Stimulated activated naive CD8-positive, alpha-beta T cell treated with anti-CD3 and anti-CD28 coated beads, Interleukin-15, amount 100 ng/mL, for 72 hours (primary cell): Measurements from ENCODE around the gene CACNA2D3.
"Not testable (repeated sequence)": the region's sequence is repeated elsewhere in the genome, so short reads cannot be mapped to it uniquely, and the experiment has no call there.

ENCODE experiments used
- ATAC-seq: fragments of 150-1000 bp; cut with Tn5 transposase; 2 replicates; pipeline ENCODE4 v1.10.0; 2021; ENCODE audit warnings: mild to moderate bottlenecking, moderate library complexity
- DNase-seq, 2 donors: peaks; one replicate each; pipeline ENCODE4 v3.0.0; 2021 to 2022
- H3K27ac Mint-ChIP-seq, 2 donors: one replicate each; pipeline ENCODE4 v1.8.0; 2022; ENCODE audit warnings: mild to moderate bottlenecking in 2 of 2, mixed read lengths in 2 of 2, moderate library complexity in 2 of 2
- H3K27me3 Mint-ChIP-seq: one replicate; pipeline ENCODE4 v1.8.0; 2022; ENCODE audit warnings: mixed read lengths
- H3K4me1 Mint-ChIP-seq: one replicate; pipeline ENCODE4 v1.8.0; 2022; ENCODE audit warnings: mild to moderate bottlenecking, mixed read lengths
- H3K4me3 Mint-ChIP-seq, 2 donors: one replicate each; pipeline ENCODE4 v1.8.0; 2022; ENCODE audit warnings: mild to moderate bottlenecking in 2 of 2, mixed read lengths in 2 of 2, moderate library complexity in 1 of 2
- H3K9me3 Mint-ChIP-seq, 2 donors: one replicate each; pipeline ENCODE4 v1.8.0; 2022; ENCODE audit warnings: mixed read lengths in 2 of 2

The CACNA2D3 gene

DNA sequence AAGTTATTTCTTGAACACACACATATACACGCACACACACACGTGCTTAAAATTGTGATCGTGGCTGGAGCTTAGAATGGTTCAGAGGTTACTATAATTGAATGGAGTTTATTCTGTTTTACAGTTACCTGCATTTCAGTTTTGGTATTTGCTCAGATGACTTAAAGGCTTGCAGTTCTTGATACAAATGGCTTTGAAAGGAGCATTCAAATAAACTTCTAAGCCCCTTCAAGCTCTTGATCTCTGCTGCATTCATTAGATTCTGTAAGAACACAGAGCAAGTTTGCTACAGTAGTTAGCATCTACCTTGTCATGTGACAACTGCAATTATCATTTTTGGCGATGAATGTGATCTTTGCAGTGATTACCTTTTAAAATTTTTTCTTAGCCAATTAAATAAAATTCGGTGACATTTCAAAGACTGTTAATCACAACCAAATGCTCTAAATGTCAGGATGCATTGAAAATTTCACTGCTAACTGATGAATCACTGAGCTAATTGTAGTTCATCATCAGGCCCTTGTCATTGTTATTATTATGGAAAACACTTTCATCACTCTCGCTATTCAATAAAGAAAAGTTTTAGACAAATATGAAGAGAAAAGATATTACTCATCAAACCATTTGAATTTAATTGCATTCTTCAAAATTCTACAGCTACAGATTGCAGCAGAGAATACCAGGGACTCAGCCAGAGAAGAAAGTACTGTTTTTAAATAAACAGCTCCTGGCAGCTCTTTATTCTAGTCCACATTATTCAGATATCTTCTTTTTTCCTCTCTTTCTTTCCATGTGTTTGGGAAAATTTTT lies 509.4 kb downstream of the CACNA2D3 start:
- DNase-seq (no peak), ATAC-seq (no peak)
- Mint-ChIP-seq H3K4me1 (no peaks in the 10 kb centered on the region), H3K27me3 (no peaks in the 10 kb centered on the region), H3K9me3 (peaks cover 0 to 8% of the 10 kb centered on the region in 2 donors), H3K4me3 (no peak overlapping the region), H3K27ac (no peak overlapping the region)

DNA sequence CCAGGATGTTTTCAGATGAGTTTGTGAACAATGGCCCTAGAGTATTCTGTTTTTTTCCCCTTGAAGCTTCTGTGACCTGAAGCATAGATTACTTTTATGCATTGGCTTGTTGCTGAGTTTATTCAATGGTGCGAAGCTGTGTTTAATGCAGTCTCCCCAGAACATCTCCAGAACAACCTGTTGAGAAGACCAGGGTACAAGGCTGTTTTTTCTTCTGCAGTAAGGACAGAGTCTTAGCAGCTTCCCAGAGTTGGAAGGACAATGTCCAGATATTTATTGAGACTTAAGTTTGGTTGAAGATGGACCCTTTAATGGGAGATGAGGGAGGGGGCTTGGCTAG lies 509.9 kb downstream of the CACNA2D3 start:
- no peaks in the 10 kb centered on the region for H3K27me3 Mint-ChIP-seq
- H3K4me3 Mint-ChIP-seq = no peak overlapping the region
- DNase-seq = no peak
- H3K4me1 Mint-ChIP-seq = no peaks in the 10 kb centered on the region
- ATAC-seq = no peak
- no peak overlapping the region for H3K27ac Mint-ChIP-seq
- H3K9me3 Mint-ChIP-seq = peaks cover 0 to 2% of the 10 kb centered on the region in 2 donors

DNA sequence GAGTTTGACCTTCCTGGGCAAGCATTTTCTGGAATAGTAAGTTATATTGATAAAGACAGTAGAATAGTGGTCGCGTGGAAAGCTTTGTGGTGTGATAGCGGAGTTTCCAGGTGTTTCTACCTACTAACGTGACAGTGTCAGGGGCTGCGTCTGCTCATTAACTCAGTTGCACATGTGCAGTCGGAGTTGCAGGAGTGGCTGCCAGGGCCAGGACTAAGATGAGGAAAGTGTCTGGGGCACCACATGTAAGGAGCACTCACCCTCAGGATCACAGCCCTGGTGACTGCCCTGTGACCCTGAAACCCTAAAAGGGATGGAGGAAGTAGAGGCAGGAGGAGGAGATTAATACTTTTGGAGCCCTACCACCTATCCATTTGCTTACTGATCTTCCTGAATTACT lies 510.5 kb downstream of the CACNA2D3 start:
- no peak for ATAC-seq
- no peak for DNase-seq
- no peak overlapping the region for H3K27ac Mint-ChIP-seq
- no peaks in the 10 kb centered on the region for H3K4me1 Mint-ChIP-seq
- H3K27me3 Mint-ChIP-seq = no peaks in the 10 kb centered on the region
- no peaks in the 10 kb centered on the region for H3K9me3 Mint-ChIP-seq
- no peak overlapping the region for H3K4me3 Mint-ChIP-seq

DNA sequence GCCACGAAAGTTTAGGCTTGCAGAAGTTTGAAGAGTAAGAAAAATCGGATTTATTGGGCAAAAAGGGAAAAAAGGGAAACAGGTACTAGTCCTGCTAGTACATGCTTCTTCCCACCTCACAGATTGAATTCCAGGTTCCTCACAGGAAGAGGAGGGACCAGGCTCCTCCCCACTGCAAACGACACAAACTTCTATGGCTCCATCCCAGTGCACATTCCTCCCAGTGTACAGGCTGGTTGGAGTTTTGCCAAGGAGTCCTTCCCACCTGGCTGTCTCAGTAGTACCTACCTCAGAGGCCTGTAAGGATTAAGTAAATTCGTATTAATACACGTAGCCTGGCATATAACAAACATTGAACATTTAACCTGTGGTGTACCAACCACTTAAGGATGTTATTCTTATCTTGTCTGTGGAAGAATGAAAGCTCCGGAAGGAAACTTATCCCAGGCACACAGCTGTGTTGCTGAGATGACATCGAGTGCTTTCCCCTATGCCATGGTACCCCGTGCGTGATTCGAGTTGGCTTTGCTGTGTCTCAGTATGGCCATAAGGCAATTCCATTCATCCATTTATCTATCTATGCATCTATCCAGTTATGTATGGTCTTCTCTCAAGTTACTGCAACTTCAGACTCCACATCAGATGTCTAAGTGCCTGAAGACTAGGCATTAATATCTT lies 511.2 kb downstream of the CACNA2D3 start:
- no peaks in the 10 kb centered on the region for H3K4me1 Mint-ChIP-seq
- H3K27ac Mint-ChIP-seq = no peak overlapping the region
- no peaks in the 10 kb centered on the region for H3K27me3 Mint-ChIP-seq
- H3K9me3 Mint-ChIP-seq = no peaks in the 10 kb centered on the region
- ATAC-seq = no peak
- no peak for DNase-seq
- no peak overlapping the region for H3K4me3 Mint-ChIP-seq

DNA sequence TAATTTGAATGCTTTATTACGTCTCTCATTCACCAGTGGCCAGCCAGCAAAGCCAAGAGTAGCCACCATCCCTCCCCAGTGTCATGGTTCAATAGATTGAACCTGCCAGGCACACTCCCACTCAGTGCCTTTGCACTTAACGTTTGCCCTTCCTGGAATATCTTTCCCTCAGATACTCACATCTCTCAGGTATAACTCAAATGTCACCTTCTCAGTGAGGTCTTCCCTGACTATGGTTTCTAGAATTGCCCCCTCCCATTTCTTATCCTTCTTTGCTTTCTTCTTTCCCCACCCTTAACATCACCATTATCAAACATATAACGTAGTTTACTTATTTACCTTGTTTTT lies 511.7 kb downstream of the CACNA2D3 start:
- Mint-ChIP-seq H3K27me3 (no peaks in the 10 kb centered on the region), H3K4me3 (no peak overlapping the region), H3K9me3 (no peaks in the 10 kb centered on the region), H3K27ac (no peak overlapping the region), H3K4me1 (no peaks in the 10 kb centered on the region)
- no peak for ATAC-seq
- no peak for DNase-seq

DNA sequence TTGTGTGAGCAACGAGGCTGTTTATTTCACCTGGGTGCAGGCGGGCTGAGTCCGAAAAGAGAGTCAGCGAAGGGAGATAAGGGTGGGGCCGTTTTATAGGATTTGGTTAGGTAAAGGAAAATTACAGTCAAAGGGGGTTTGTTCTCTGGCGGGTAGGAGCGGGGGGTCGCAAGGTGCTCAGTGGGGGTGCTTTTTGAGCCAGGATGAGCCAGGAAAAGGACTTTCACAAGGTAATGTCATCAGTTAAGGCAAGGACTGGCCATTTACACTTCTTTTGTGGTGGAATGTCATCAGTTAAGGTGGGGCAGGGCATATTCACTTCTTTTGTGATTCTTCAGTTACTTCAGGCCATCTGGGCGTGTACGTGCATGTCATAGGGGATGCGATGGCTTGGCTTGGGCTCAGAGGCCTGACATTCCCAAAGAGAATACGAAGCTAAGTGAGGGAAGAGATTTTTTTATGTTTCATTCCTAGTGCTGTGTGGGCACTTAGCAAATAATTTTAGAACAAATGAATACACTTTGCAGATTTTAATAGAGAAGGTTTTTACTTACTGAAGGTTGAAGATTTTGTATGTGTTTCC lies 517.5 kb downstream of the CACNA2D3 start:
- not testable (repeated sequence) for H3K4me1 Mint-ChIP-seq, DNase-seq, H3K27ac Mint-ChIP-seq, ATAC-seq, H3K4me3 Mint-ChIP-seq, H3K9me3 Mint-ChIP-seq
- peaks cover 14% of the 10 kb centered on the region for H3K27me3 Mint-ChIP-seq

DNA sequence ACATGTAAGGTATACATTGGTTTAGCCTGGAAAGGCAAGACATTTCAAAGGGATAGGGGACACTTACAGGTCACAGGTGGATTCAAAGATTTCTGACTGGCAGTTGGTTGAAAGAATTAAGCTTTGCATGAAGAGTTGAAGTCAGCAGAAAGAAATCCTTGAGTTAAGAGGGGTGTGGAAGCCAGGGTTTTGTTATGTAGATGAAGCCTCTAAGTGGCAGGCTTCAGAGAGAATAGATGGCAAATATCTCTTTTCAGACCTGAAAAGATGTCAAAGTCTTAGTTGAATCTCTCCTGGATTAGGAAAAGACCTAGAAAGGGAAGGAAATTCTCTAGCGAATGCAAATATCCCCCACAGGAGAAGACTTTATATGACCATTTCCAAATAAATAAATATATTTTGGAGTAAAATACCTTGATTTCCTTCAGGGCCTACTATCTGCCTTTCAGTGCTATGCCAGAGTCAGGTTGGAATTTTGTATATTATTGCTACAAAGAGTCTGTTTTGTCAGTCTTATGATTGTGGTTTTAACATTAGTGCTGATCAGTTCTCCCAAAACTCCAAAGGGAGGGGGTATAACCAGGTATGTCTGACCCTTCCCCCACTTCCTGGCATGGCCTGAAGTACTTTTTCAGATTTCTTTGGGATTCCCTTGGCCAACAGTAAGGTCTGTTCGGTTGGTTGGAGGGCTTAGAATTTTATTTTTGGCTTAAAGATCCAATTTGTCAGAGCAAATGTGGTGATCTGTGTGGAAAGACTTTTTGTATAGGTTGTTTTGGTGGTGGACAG lies 519.1 kb downstream of the CACNA2D3 start:
- H3K4me3 Mint-ChIP-seq = no peak overlapping the region
- peaks cover 14% of the 10 kb centered on the region for H3K27me3 Mint-ChIP-seq
- ATAC-seq = no peak
- H3K9me3 Mint-ChIP-seq = peaks cover 5 to 17% of the 10 kb centered on the region in 2 donors
- no peaks in the 10 kb centered on the region for H3K4me1 Mint-ChIP-seq
- no peak for DNase-seq
- H3K27ac Mint-ChIP-seq = no peak overlapping the region

DNA sequence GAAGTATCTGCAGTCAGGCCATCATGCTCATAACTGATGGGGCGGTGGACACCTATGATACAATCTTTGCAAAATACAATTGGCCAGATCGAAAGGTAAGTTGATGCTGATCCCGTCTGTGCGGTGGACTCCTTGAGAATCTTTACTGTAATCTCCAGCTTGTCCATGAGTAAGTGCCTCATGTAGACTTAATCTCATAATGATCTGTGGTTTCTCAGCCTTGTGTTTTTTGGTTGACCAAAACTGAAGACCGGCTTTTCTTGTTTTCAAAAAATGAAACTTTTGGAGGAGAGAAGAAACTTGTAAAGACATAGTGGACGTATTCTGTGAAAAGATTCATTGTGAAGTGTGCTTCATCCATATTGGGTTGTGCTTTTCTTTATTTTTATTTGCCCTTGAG lies 519.8 kb downstream of the CACNA2D3 start:
- Mint-ChIP-seq H3K9me3 (peaks cover 8 to 21% of the 10 kb centered on the region in 2 donors), H3K27ac (no peak overlapping the region), H3K27me3 (peaks cover 14% of the 10 kb centered on the region), H3K4me1 (no peaks in the 10 kb centered on the region), H3K4me3 (no peak overlapping the region)
- ATAC-seq = no peak
- no peak for DNase-seq

DNA sequence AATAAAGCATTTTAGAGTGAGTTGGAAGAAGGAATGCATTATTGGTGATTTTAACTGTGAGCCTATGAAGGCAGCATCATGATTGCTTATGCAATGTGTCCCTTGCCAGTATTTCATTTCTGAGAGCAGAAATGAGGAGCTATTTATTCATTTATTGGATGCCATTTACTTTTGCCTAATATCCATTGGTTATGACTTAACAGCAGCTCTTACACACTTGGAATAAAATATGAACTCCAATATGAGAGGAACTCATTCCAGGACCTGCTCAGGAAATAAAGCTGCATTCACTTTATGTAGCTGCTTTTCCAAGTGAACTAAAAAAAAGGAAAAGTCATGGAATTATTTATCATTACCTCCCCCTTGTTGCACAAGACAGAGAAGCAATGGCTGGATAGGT lies 525.4 kb downstream of the CACNA2D3 start:
- no peaks in the 10 kb centered on the region for H3K4me1 Mint-ChIP-seq
- peaks cover 9 to 39% of the 10 kb centered on the region in 2 donors for H3K9me3 Mint-ChIP-seq
- no peak overlapping the region for H3K4me3 Mint-ChIP-seq
- ATAC-seq (no peak), DNase-seq (no peak)
- H3K27me3 Mint-ChIP-seq = peaks cover 11% of the 10 kb centered on the region
- H3K27ac Mint-ChIP-seq = no peak overlapping the region

DNA sequence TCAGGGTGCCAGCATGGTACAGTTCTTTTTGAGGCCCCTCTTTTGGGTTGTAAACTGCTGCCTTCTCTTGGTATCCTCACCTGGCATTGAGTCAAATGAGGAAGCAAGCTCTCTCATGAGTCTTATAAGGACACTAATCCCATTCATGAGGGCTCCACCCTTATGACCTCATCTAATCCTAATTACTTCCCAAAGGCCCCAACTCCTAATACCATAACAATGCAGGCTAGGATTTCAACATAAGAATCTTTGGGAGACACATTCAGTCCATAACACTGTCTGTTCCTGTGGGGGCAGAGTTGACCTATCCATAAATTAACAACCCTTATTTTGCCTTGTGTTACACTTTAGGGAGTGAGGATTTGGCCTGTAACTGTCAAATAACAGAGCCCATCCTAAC lies 527.2 kb downstream of the CACNA2D3 start:
- ATAC-seq = no peak
- DNase-seq = no peak
- no peak overlapping the region for H3K4me3 Mint-ChIP-seq
- H3K27me3 Mint-ChIP-seq = peaks cover 7% of the 10 kb centered on the region
- H3K9me3 Mint-ChIP-seq = peaks cover 9 to 42% of the 10 kb centered on the region in 2 donors
- H3K4me1 Mint-ChIP-seq = no peaks in the 10 kb centered on the region
- H3K27ac Mint-ChIP-seq = no peak overlapping the region

DNA sequence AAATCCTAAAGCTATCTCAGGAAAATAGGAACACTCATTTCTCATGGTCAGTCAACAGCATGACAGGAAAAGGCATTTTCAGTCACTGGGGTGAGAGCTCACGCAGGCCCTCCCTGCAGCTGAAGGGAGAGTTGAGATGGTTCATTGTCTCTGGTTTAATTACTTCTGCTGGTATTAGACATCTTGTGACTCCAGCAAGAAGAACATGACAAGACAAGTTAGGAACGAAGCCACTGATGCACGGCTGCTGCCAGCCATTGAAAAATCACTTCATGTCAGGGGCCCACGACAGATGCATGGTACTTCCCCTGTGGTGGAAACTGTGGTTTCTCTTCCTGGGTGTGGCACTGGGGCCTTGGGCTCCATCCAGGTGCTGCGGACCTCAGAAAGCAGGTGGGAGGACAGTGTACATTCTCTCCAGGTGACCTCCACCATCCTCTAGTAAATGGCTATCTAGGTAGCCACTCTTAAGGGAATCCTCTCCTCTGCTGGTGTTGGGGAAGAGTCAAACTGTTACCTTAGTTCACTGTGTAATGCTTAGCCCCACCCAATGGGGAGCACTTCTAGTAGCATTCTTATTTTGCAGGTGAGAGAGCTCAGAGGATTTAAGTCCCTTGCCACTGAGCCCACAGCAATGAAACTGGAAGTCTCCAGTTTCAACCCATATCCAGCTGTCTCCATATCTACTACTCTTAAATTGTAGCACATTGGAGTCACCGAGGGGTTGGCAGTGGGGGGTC lies 531.3 kb downstream of the CACNA2D3 start:
- no peak for DNase-seq
- H3K4me3 Mint-ChIP-seq = no peak overlapping the region

DNA sequence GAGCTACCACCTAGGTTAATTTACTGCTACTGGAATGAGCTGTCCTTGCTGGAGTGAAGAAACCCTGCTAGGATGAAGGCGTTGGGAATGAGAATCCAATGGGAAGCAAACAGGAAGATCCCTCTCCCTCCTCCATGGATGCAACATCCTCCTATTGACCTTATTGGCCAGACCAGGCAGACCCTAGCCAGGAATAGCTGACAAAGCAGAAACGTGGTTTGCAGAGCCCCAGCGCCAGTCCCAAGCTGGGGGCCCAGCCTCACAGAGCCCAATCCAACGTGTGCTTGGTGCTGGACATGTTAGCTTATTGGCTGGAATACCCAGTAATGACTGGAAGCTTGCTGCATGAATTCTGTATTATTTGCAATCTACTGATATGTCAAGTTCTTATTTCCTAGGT lies 532.4 kb downstream of the CACNA2D3 start:
- H3K4me3 Mint-ChIP-seq = no peak overlapping the region
- no peaks in the 10 kb centered on the region for H3K4me1 Mint-ChIP-seq
- DNase-seq (no peak), ATAC-seq (no peak)
- peaks cover 0 to 23% of the 10 kb centered on the region in 2 donors for H3K9me3 Mint-ChIP-seq
- peaks cover 7% of the 10 kb centered on the region for H3K27me3 Mint-ChIP-seq
- H3K27ac Mint-ChIP-seq = no peak overlapping the region

More for the DNA sequence above, 531.3 kb downstream of the CACNA2D3 start:
- H3K27me3 Mint-ChIP-seq = peaks cover 7% of the 10 kb centered on the region
- no peaks in the 10 kb centered on the region for H3K4me1 Mint-ChIP-seq
- H3K9me3 Mint-ChIP-seq = peaks cover 0 to 25% of the 10 kb centered on the region in 2 donors
- ATAC-seq = no peak
- H3K27ac Mint-ChIP-seq = no peak overlapping the region

DNA sequence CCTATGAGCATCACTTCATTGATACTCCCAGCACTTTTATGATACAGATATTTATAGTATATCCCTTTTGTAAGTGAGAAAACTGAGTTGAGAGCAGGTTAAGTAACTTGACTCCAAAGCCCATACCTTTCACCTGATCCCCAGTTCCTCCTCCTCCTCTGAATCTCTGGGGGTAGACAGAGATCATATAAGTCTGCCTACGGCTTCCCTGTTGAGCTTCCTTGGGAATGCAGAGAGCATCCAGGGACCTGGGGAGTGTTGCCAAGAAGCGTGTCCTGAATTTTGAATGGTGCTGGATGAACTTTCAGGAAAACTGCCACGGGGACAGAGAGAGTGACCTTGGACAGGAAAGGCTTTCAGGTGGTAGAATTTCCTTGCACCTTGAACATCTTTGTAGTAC lies 537.0 kb downstream of the CACNA2D3 start:
- peaks cover 0 to 19% of the 10 kb centered on the region in 2 donors for H3K9me3 Mint-ChIP-seq
- ATAC-seq (no peak), DNase-seq (no peak)
- H3K4me1 Mint-ChIP-seq = no peaks in the 10 kb centered on the region
- no peaks in the 10 kb centered on the region for H3K27me3 Mint-ChIP-seq
- H3K4me3 Mint-ChIP-seq = no peak overlapping the region
- H3K27ac Mint-ChIP-seq = no peak overlapping the region

DNA sequence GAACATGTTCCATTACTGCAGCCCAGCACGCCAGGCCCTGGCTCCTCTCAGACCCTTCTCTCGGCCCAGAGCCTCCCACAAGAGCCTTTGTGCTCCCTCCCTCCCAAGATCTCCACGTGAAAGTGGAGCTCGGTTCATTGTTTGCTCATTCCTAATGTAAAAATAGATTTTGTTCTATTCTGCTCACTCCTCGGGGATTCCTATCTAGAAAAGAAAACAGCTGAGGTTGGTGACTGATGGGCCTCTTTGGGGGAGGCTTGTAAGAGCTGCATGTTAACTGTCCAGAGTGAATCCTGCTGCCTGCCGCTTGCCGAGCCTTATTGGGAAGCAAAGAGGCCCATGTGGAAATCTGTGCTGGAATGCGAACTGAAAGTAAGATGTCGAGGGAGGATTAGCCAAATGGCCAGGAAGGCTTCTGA lies 538.4 kb downstream of the CACNA2D3 start:
- DNase-seq = no peak
- no peak for ATAC-seq

DNA sequence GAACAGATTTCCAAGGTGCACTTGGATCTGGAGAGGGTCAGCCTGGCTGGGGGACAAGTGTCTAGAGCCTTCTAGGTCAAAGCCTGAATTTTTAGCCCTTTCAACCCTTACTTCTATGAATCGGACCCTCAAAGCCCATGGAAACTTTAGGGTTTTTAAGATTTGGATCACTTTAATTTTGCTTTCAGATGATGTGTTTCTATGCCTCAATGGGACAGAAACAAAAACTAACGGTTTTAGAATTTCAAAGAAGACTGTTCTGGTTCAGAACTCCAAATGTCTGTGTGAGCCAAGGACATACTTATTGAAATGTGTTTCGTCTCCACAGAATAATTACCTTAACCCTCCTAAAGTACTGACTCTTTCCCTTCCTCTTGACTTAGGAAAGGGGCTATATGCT lies 538.8 kb downstream of the CACNA2D3 start:
- ATAC-seq = no peak
- Mint-ChIP-seq H3K4me1 (no peaks in the 10 kb centered on the region), H3K9me3 (peaks cover 0 to 16% of the 10 kb centered on the region in 2 donors), H3K4me3 (no peak overlapping the region), H3K27ac (no peak overlapping the region), H3K27me3 (no peaks in the 10 kb centered on the region)
- no peak for DNase-seq

More for the DNA sequence above, 538.4 kb downstream of the CACNA2D3 start:
- Mint-ChIP-seq H3K27ac (no peak overlapping the region), H3K27me3 (no peaks in the 10 kb centered on the region), H3K4me3 (no peak overlapping the region), H3K4me1 (no peaks in the 10 kb centered on the region), H3K9me3 (peaks cover 0 to 16% of the 10 kb centered on the region in 2 donors)
